Transverse colon (tissue), 4 donors: Measurements from ENCODE around the gene NR2C1. TPM values are rescaled to one million over a fixed set of nuclear protein-coding genes. Genes with fewer than 3 reads are reported as not detected.
"Not testable (repeated sequence)": the region's sequence is repeated elsewhere in the genome, so short reads cannot be mapped to it uniquely, and the experiment has no call there.

ENCODE experiments used
- DNase-seq: peaks from one replicate; pipeline ENCODE4 v3.0.0-alpha.2; 2019
- H3K27ac ChIP-seq, 4 donors: fragments of 200-600 bp; sonication (generic); 2 replicates each; pipeline ENCODE4 v1.5.1; 2016 to 2018; ENCODE audit warnings: inconsistent platforms in 4 of 4
- H3K27me3 ChIP-seq: fragments of 200-600 bp; sonication (generic); 2 replicates; pipeline ENCODE4 v1.5.1; 2017; ENCODE audit warnings: inconsistent platforms
- H3K36me3 ChIP-seq, 4 donors: fragments of 200-600 bp; sonication (generic); 2 replicates each; pipeline ENCODE4 v1.5.1; 2017 to 2019; ENCODE audit warnings: inconsistent platforms in 4 of 4
- H3K4me1 ChIP-seq, 4 donors: fragments of 200-600 bp; sonication (generic); 2 replicates each; pipeline ENCODE4 v1.5.1; 2017 to 2020; ENCODE audit warnings: inconsistent platforms in 4 of 4
- H3K4me3 ChIP-seq, 4 donors: fragments of 200-600 bp; sonication (generic); 1 replicate in 1 of 4; 2 replicates in 3 of 4; pipeline versions ENCODE4 v1.5.1 to v1.6.1; 2017 to 2019; ENCODE audit warnings: inconsistent platforms in 4 of 4
- H3K9me3 ChIP-seq, 2 donors: fragments of 200-600 bp; sonication (generic); 2 replicates each; pipeline ENCODE4 v1.5.1; 2017 to 2019; ENCODE audit warnings: inconsistent platforms in 2 of 2
- EP300 ChIP-seq: sonication (generic); formaldehyde crosslinking; IDR thresholded peaks from one replicate; pipeline ENCODE4 v1.6.1; 2017; ENCODE audit warnings: antibody characterized with exemption, low read depth
- POLR2A ChIP-seq: fragments of 450-650 bp; IDR thresholded peaks from one replicate; pipeline ENCODE4 v1.6.1; 2016; ENCODE audit warnings: antibody characterized with exemption, mild to moderate bottlenecking, moderate library complexity
- POLR2AphosphoS5 ChIP-seq, 3 donors: sonication (generic); formaldehyde crosslinking; IDR thresholded peaks; one replicate each; pipeline ENCODE4 v1.6.1; 2016; ENCODE audit warnings: antibody characterized with exemption in 3 of 3
- WGBS, 2 donors: methylation state at CpG; one replicate each; pipeline ENCODE4 v1.1.5; 2018; ENCODE audit warnings: low coverage in 1 of 2; 5-methylcytosine and 5-hydroxymethylcytosine counted together
- in situ Hi-C, 4 donors: fragments of 200-750 bp; cut with MboI; loops; one replicate each; pipeline versions ENCODE4 v1.15.0 to v1.15.1; 2017; ENCODE audit warnings: low sequenced_read_pairs in 3 of 4, low pct_ligation_motif_present in 1 of 4, low pct_unique_long_range_greater_than_20kb in 1 of 4
- intact Hi-C: fragments of 100-400 bp; cut with DNase I; formaldehyde crosslinking; loops from one replicate; pipeline ENCODE4 v1.15.1; 2023; ENCODE audit warnings: low total_unique reads
- total RNA-seq, 4 donors: library from RNA; depleted of rRNA; stranded (reverse); fragments of >200 nt; gene quantifications; one replicate each; pipeline ENCODE4 v1.1.0, GENCODE V29; 2016
- TF ChIP-seq, protein P1 (sequence below), 5 experiments: fragments of 200-600 bp in 3 of 5; fragments of 450-650 bp in 2 of 5; sonication (generic) in 3 of 5; IDR thresholded peaks; 1 replicate in 2 of 5; 2 replicates in 3 of 5; pipeline ENCODE4 v1.5.1; 2016 to 2017; ENCODE audit warnings: antibody characterized with exemption in 5 of 5, inconsistent platforms in 3 of 5, mild to moderate bottlenecking in 2 of 5, moderate library complexity in 1 of 5

The NR2C1 gene
- total RNA-seq, 4 donors from 2014 or later: 25.1 to 157 (median 46.0) TPM

DNA sequence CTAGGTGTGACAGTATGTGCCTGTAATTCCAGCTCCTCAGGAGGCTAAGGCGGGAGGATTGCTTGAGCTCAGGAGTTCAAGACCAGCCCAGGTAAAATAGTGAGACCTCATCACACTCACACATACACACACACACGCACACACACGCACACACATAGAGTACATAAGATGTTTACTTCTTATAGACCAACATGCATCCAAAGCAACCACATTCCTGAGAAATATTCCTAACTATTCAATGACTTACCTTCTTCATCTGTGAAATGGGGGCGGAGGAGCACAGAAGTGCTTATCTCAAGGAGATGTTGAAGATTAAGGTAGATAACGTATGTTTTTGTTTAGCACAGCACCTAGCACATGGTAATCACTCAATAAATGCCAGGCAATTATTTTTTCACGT lies 76.4 kb downstream of the NR2C1 start:
- H3K27me3 ChIP-seq: no peaks in the 10 kb centered on the region
- H3K36me3 ChIP-seq: peaks cover 0 to 31% (median 4%) of the 10 kb centered on the region in 4 donors
- H3K9me3 ChIP-seq: no peaks in the 10 kb centered on the region
- DNase-seq: no peak
- in situ Hi-C loops (no loop called here), intact Hi-C loops (no loop called here)
- whole genome bisulfite sequencing, 2 donors: 92 to 94% methylated on average over 6 of the region's 6 CpGs
- H3K27ac ChIP-seq: no peak overlapping the region
- H3K4me1 ChIP-seq: peaks cover 5 to 27% (median 14%) of the 10 kb centered on the region in 4 donors
- TF ChIP-seq, protein P1, sequence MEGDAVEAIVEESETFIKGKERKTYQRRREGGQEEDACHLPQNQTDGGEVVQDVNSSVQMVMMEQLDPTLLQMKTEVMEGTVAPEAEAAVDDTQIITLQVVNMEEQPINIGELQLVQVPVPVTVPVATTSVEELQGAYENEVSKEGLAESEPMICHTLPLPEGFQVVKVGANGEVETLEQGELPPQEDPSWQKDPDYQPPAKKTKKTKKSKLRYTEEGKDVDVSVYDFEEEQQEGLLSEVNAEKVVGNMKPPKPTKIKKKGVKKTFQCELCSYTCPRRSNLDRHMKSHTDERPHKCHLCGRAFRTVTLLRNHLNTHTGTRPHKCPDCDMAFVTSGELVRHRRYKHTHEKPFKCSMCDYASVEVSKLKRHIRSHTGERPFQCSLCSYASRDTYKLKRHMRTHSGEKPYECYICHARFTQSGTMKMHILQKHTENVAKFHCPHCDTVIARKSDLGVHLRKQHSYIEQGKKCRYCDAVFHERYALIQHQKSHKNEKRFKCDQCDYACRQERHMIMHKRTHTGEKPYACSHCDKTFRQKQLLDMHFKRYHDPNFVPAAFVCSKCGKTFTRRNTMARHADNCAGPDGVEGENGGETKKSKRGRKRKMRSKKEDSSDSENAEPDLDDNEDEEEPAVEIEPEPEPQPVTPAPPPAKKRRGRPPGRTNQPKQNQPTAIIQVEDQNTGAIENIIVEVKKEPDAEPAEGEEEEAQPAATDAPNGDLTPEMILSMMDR (IDR thresholded peaks at IDR 0.05): no peak
- no peak for TF ChIP-seq POLR2AphosphoS5 (IDR thresholded peaks at IDR 0.05)
- no peak for TF ChIP-seq POLR2A
- TF ChIP-seq EP300: no peak
- H3K4me3 ChIP-seq: no peak overlapping the region

DNA sequence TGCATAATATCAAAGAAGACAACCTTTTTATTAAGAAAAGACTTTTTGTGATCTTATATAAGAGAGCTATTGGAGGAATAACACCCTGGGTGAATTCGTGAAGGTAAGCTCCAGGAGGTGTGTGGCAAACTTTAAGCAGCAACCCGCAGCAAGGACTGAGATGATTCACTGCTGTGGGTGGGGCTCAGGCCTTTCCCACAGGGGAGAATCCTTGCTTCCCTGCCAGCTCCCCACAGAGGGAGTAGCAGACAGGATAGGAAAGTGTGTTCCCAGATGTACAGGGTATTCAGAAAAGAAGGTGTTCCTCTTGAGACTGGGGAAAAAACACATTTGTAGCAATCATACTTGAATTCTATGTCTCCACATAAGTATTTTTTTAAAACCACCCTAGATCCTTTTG lies 79.1 kb downstream of the NR2C1 start:
- no peak for DNase-seq
- in situ Hi-C loops: no loop called here
- Histone ChIP-seq H3K27ac (no peak overlapping the region), H3K4me1 (peaks cover 0 to 4% (median 1%) of the 10 kb centered on the region in 4 donors), H3K9me3 (no peaks in the 10 kb centered on the region), H3K36me3 (peaks cover 0 to 15% (median 0%) of the 10 kb centered on the region in 4 donors), H3K4me3 (no peak overlapping the region), H3K27me3 (no peaks in the 10 kb centered on the region)
- WGBS, 2 donors: 81 to 89% methylated on average over 2 of the region's 2 CpGs
- TF ChIP-seq POLR2A (no peak), POLR2AphosphoS5 (IDR thresholded peaks at IDR 0.05) (no peak), EP300 (no peak)
- TF ChIP-seq, protein P1 (IDR thresholded peaks at IDR 0.05): no peak
- intact Hi-C loops: no loop called here

GRCh38 chr12:94993855-94994254 lies 79.6 kb downstream of the NR2C1 start:
- H3K36me3 ChIP-seq: peaks cover 0 to 15% (median 0%) of the 10 kb centered on the region in 4 donors
- intact Hi-C loops, H3K4me1 ChIP-seq, H3K27ac ChIP-seq, DNase-seq, H3K9me3 ChIP-seq, H3K4me3 ChIP-seq, in situ Hi-C loops, H3K27me3 ChIP-seq: not testable (repeated sequence)
- WGBS, 2 donors: 83 to 94% methylated on average over 3 of the region's 3 CpGs

DNA sequence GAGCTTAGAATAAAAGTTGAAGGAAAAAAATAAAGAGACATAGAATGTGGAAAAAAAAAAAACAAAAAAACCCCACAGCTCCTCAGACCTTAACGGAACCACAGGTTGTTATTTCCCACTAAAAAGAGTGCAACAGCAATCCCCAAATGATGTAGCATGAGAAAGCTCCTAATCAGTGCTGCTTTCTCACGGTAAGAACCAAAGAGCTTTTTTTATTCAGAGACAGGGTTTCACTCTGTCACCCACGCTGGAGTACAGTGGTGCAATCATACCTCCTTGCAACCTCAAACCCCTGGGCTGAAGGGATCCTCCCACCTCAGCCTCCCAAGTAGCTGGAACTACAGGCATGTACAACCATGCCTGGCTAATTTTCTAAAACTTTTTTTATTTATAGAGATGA lies 83.2 kb downstream of the NR2C1 start:
- H3K4me3 ChIP-seq: no peak overlapping the region
- 68 to 80% methylated on average over 1 to 3 of the region's 3 CpGs for WGBS, 2 donors
- DNase-seq: no peak
- no peaks in the 10 kb centered on the region for H3K27me3 ChIP-seq
- H3K36me3 ChIP-seq: peaks cover 0 to 10% (median 0%) of the 10 kb centered on the region in 4 donors
- no peak overlapping the region for H3K27ac ChIP-seq
- TF ChIP-seq POLR2AphosphoS5 (IDR thresholded peaks at IDR 0.05) (no peak), POLR2A (no peak), EP300 (no peak)
- TF ChIP-seq, protein P1 (IDR thresholded peaks at IDR 0.05): no peak
- H3K4me1 ChIP-seq: no peaks in the 10 kb centered on the region
- H3K9me3 ChIP-seq: no peaks in the 10 kb centered on the region
- intact Hi-C loops: no loop called here
- in situ Hi-C loops: no loop called here

GRCh38 chr12:94988471-94988870 lies 84.9 kb downstream of the NR2C1 start:
- no peak overlapping the region for H3K4me3 ChIP-seq
- DNase-seq: no peak
- no peaks in the 10 kb centered on the region for H3K9me3 ChIP-seq
- peaks cover 0 to 3% (median 0%) of the 10 kb centered on the region in 4 donors for H3K36me3 ChIP-seq
- intact Hi-C loops (no loop called here), in situ Hi-C loops (no loop called here)
- no peak overlapping the region for H3K27ac ChIP-seq
- no peaks in the 10 kb centered on the region for H3K4me1 ChIP-seq
- TF ChIP-seq EP300 (no peak), POLR2A (no peak), POLR2AphosphoS5 (IDR thresholded peaks at IDR 0.05) (no peak)
- TF ChIP-seq, protein P1 (IDR thresholded peaks at IDR 0.05): no peak
- 80 to 91% methylated on average over 2 to 6 of the region's 6 CpGs for WGBS, 2 donors
- H3K27me3 ChIP-seq: no peaks in the 10 kb centered on the region
